Ureter (tissue), 1 donor: Measurements from ENCODE around the gene STIP1. TPM values are rescaled to one million over a fixed set of nuclear protein-coding genes. Genes with fewer than 3 reads are reported as not detected.

ENCODE experiments used
- DNase-seq: peaks from one replicate; pipeline ENCODE4 v3.0.0-alpha.2; 2020; ENCODE audit warnings: low spot score
- total RNA-seq: library from RNA; stranded (reverse); gene quantifications from one replicate; pipeline ENCODE4 v1.2.4, GENCODE V29; 2023
- donor health status: DM: yes; HTN: yes; CAD: no.

Gene STIP1
- total RNA-seq, 1 donor from 2014 or later = 119 TPM

- no peak for DNase-seq
Observed at GRCh38 chr11:64222651-64223000, 36.7 kb downstream of the STIP1 start.

- no peak for DNase-seq
Observed at GRCh38 chr11:64223001-64223651, 37.2 kb downstream of the STIP1 start.

- no peak for DNase-seq
Observed at GRCh38 chr11:64224151-64224890, 38.4 kb downstream of the STIP1 start.

- peak; percentile 45 for DNase-seq
Observed at GRCh38 chr11:64224891-64225607, 39.1 kb downstream of the STIP1 start.

- DNase-seq = peak; percentile 95
Observed at GRCh38 chr11:64225608-64226506, 39.9 kb downstream of the STIP1 start, which contains the start of the genes NUDT22 and TRPT1. NUDT22 (plus strand) TSS chr11:64226274; CDS start chr11:64226653, 379 bp downstream. TRPT1 (minus strand) TSS chr11:64226186; CDS start chr11:64225860, 326 bp downstream.

GRCh38 chr11:64226507-64227051, 40.6 kb downstream of the STIP1 start:
- peak; percentile 71 for DNase-seq

GRCh38 chr11:64227405-64227956, 41.5 kb downstream of the STIP1 start:
- DNase-seq = peak; percentile 41

- DNase-seq = peak; percentile 43
Observed at GRCh38 chr11:64229090-64229743, 43.2 kb downstream of the STIP1 start.

- peak; percentile 45 for DNase-seq
Observed at GRCh38 chr11:64229744-64230170, 43.8 kb downstream of the STIP1 start.

GRCh38 chr11:64230171-64230984, 44.4 kb downstream of the STIP1 start, which contains the start of gene DNAJC4:
DNAJC4 (plus strand) TSS chr11:64230548; CDS start chr11:64230855, 307 bp downstream.
- peak; percentile 94 for DNase-seq

GRCh38 chr11:64230985-64231365, 45.0 kb downstream of the STIP1 start:
- peak; percentile 42 for DNase-seq

GRCh38 chr11:64231546-64231945, 45.6 kb downstream of the STIP1 start:
- no peak for DNase-seq

- DNase-seq = peak; percentile 48
Observed at GRCh38 chr11:64232182-64232966, 46.4 kb downstream of the STIP1 start.

GRCh38 chr11:64232967-64233315, 47.0 kb downstream of the STIP1 start:
- DNase-seq = no peak

GRCh38 chr11:64233913-64234586, 48.1 kb downstream of the STIP1 start, which contains the start of gene VEGFB:
VEGFB (plus strand) TSS chr11:64234584; CDS start chr11:64234834, 250 bp downstream.
- DNase-seq = peak; percentile 75

GRCh38 chr11:64234647-64235379, 48.8 kb downstream of the STIP1 start:
- DNase-seq = peak; percentile 59
